Breast epithelium (tissue), 3 donors: ENCODE results near the gene TBCK.

Source experiments
- POLR2A ChIP-seq: fragments of 450-650 bp; IDR thresholded peaks from one replicate; pipeline ENCODE4 v1.6.1; 2016; ENCODE audit warnings: antibody characterized with exemption, mild to moderate bottlenecking, moderate library complexity
- POLR2AphosphoS5 ChIP-seq, 3 donors: sonication (generic); formaldehyde crosslinking; IDR thresholded peaks; one replicate each; pipeline ENCODE4 v1.6.1; 2017; ENCODE audit warnings: antibody characterized with exemption in 3 of 3
- TF ChIP-seq, protein P1 (sequence below), 3 donors: fragments of 450-650 bp; IDR thresholded peaks; one replicate each; pipeline ENCODE4 v1.5.1; 2016 to 2017; ENCODE audit warnings: antibody characterized with exemption in 3 of 3, mild to moderate bottlenecking in 3 of 3, moderate library complexity in 3 of 3

DNA sequence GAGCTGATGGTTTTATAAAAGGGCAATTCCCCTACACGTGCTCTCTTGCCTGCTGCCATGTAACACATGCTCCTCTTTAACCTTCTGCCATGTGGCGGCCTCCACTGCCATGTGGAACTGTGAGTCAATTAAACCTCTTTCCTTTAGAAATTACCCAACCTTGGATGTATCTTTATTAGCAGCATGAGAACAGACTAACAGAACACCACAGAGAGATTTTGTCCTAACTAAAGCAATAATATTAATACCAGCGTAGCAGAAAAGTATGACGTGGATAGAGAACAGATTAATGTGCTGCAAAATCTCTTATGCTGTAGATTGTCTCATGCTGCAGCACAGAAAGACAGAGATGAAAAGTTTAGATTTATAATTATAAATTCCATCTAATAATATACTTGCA lies 23.4 kb upstream of the TBCK start:
- TF ChIP-seq POLR2A, result no peak
- TF ChIP-seq, protein P1, sequence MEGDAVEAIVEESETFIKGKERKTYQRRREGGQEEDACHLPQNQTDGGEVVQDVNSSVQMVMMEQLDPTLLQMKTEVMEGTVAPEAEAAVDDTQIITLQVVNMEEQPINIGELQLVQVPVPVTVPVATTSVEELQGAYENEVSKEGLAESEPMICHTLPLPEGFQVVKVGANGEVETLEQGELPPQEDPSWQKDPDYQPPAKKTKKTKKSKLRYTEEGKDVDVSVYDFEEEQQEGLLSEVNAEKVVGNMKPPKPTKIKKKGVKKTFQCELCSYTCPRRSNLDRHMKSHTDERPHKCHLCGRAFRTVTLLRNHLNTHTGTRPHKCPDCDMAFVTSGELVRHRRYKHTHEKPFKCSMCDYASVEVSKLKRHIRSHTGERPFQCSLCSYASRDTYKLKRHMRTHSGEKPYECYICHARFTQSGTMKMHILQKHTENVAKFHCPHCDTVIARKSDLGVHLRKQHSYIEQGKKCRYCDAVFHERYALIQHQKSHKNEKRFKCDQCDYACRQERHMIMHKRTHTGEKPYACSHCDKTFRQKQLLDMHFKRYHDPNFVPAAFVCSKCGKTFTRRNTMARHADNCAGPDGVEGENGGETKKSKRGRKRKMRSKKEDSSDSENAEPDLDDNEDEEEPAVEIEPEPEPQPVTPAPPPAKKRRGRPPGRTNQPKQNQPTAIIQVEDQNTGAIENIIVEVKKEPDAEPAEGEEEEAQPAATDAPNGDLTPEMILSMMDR (IDR thresholded peaks at IDR 0.05), result no peak
- TF ChIP-seq POLR2AphosphoS5 (IDR thresholded peaks at IDR 0.05), result no peak
